RWPE1 (cell line): ENCODE data around the gene MYOG.

Source experiments
- CTCF ChIA-PET: fragments of 350-600 bp; sonication (Branson Sonifier 250); formaldehyde crosslinking; extraction: SDS; loops from one replicate; lab custom pipeline; 2021; lab: Yijun Ruan, JAX
- POLR2A ChIA-PET: fragments of 400-600 bp; formaldehyde crosslinking; extraction: SDS; loops from one replicate; lab custom pipeline; 2020; ENCODE audit warnings: antibody characterized with exemption; ENCODE audit not compliant: low non-redundant PET; lab: Yijun Ruan, JAX
- DNase-seq: peaks from one replicate; pipeline ENCODE4 v3.0.0; 2012; ENCODE audit warnings: low spot score
- H3K27ac ChIP-seq: fragments of 450-650 bp; 2 replicates; pipeline ENCODE4 v1.5.1; 2017
- TF ChIP-seq, protein P1 (sequence below): fragments of 450-650 bp; conservative IDR thresholded peaks from 2 replicates; pipeline ENCODE4 v1.5.1; 2017; ENCODE audit warnings: low read depth, mild to moderate bottlenecking

Gene MYOG

DNA sequence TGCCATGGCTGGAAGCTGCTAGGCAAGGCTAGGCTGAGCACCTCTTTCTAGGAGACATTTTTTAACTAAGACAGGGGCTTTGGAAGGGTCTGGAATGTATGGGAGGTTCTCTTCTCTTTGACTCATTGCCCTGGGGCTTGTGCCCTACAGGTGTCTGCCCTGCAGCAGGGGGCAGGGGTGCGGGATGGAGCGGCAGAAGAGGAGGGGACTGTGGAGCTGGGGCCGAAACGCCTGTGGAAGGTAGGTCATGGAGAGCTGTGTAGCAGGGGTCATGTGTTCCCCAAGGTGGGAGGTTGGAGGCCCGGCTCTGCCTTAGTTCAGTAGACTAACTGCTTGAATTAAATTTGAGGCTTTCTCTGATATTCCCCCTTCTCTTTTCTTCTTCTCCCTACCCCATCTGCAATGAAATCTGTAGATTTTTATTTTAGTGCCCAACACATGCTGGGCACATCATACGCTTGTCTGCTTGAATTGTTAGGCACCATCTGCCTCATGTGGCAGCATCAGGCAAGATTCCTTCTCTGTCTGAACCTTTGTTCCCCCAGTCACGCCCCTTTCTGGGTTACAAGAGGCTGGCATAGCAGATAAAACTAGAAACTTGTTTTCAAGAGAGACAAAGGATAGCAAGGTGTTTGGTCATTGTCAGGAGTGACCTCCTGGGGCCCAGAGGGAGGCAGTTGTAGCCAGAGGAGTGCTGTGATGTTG is 41.1 kb downstream of the MYOG start:
- DNase-seq: no peak
- TF ChIP-seq, protein P1, sequence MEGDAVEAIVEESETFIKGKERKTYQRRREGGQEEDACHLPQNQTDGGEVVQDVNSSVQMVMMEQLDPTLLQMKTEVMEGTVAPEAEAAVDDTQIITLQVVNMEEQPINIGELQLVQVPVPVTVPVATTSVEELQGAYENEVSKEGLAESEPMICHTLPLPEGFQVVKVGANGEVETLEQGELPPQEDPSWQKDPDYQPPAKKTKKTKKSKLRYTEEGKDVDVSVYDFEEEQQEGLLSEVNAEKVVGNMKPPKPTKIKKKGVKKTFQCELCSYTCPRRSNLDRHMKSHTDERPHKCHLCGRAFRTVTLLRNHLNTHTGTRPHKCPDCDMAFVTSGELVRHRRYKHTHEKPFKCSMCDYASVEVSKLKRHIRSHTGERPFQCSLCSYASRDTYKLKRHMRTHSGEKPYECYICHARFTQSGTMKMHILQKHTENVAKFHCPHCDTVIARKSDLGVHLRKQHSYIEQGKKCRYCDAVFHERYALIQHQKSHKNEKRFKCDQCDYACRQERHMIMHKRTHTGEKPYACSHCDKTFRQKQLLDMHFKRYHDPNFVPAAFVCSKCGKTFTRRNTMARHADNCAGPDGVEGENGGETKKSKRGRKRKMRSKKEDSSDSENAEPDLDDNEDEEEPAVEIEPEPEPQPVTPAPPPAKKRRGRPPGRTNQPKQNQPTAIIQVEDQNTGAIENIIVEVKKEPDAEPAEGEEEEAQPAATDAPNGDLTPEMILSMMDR: no peak
- no peak overlapping the region for H3K27ac ChIP-seq
- ChIA-PET POLR2A (no interaction called here), CTCF (interaction anchor here (0.7 to 3.2 kb wide), 5 partner anchors 56 to 223 kb away, joined by 3 to 28 read pairs (median 4); no protein-coding TSS in a partner anchor)

DNA sequence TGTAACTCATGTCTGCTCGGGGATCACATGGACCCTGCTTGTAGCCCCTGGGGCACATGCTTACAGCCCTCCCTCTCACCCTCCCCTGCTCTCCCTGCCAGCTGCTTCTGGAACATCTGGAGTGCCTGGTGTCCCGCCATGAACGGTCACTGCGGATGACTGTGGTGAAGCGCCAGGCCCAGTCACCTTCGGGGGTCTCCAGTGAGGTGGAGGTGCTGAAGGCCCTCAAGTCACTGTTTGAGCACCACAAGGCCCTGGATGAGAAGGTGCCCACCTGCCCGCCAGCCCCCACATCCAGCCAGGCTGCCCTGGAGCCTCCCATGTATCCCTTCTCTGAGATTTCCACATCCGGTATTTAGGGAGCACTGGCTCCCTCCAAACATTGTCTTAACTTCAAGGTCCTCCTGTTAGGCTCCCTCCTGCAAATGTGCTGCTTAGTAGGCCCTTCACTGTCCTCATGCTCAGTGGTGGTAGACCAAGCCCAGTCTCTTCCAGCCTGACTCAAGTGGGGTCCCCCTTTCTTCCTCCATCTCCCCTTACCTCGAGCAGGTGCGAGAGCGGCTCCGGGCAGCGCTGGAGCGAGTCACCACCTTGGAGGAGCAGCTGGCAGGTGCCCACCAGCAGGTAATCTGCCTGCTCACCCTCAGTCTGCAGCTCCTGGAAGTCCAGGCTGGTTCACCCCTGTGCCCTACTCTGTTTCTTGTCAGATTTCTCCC is 41.8 kb downstream of the MYOG start:
- TF ChIP-seq, protein P1: no peak
- CTCF ChIA-PET: interaction anchor here (0.7 to 3.2 kb wide), 6 partner anchors 128 to 229 kb away, joined by 3 to 28 read pairs (median 4); no protein-coding TSS in a partner anchor
- POLR2A ChIA-PET: no interaction called here
- H3K27ac ChIP-seq: no peak overlapping the region
- DNase-seq: no peak

DNA sequence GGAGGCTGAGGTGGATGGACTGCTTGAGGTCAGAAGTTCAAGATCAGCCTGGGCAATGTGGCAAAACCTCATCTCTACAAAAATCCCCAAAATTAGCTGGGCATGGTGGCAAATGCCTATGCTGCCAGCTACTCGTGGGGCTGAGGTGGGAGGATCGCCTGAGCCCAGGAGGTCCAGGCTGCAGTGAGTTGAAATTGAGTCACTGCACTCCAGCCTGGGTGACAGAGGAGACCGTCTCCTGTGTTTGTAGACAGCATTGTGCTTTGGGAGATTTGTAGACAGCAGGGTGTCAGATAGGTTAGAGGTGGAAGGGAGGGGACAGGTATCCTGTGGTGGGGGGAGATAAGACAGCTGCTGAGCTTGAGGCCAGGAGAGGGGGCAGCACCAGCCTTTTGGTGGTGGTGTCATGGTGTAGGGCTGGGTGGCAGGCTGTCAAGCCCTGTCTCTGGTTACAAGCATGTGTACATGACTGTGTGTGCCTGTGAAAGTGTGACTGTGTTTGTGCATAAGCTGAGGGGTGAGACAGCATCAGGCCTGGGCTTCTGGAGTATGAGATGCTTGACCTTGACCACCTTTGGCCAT is 44.4 kb downstream of the MYOG start:
- TF ChIP-seq, protein P1: no peak
- ChIA-PET CTCF (interaction anchor here (0.6 to 6.6 kb wide), 10 partner anchors 8 to 228 kb away, joined by 3 to 197 read pairs (median 26); partner anchors contain the start of genes ADORA1 and MYBPH), POLR2A (no interaction called here)
- DNase-seq: no peak
- H3K27ac ChIP-seq: no peak overlapping the region

DNA sequence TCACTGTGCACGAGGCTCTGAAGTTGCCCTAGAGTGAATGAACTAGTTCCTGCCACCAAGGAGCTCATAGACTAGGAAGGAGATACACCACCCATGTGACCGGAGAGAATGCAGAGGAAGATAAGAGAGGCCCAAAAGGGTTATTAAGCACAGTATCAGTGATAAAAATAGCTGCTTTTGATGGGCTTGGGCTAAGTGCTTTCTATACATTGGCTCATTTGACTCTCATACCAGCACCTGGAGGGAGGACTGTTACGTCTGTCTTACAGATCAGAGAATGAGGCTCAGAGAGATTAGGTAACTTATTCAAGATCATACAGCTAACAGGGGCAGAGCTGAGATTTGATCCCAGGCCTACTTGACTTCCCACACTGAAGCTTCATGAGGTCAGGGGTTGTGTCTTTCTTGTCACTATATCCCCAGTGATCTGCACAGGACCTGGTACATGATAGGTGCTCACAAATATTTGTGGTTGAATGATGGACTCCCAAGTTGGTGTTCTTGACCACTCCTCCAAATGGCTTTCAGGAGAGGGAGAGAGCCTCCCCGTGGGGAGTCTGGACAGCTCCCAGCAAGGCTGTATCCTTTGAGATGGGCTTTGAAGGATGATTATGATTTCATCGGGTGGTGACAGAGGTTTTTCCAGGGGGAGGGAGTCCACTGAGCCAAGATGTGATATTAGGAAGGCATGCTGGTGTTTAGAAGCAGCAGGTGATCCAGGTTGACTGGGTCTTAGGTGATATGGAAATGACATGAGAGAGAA is 45.1 kb downstream of the MYOG start:
- POLR2A ChIA-PET: no interaction called here
- CTCF ChIA-PET: interaction anchor here (0.6 to 6.6 kb wide), 24 partner anchors 9 to 1095 kb away, joined by 3 to 197 read pairs (median 9); partner anchors contain the start of genes ADORA1, MYBPH and PPFIA4
- H3K27ac ChIP-seq: no peak overlapping the region
- TF ChIP-seq, protein P1: no peak
- DNase-seq: no peak

DNA sequence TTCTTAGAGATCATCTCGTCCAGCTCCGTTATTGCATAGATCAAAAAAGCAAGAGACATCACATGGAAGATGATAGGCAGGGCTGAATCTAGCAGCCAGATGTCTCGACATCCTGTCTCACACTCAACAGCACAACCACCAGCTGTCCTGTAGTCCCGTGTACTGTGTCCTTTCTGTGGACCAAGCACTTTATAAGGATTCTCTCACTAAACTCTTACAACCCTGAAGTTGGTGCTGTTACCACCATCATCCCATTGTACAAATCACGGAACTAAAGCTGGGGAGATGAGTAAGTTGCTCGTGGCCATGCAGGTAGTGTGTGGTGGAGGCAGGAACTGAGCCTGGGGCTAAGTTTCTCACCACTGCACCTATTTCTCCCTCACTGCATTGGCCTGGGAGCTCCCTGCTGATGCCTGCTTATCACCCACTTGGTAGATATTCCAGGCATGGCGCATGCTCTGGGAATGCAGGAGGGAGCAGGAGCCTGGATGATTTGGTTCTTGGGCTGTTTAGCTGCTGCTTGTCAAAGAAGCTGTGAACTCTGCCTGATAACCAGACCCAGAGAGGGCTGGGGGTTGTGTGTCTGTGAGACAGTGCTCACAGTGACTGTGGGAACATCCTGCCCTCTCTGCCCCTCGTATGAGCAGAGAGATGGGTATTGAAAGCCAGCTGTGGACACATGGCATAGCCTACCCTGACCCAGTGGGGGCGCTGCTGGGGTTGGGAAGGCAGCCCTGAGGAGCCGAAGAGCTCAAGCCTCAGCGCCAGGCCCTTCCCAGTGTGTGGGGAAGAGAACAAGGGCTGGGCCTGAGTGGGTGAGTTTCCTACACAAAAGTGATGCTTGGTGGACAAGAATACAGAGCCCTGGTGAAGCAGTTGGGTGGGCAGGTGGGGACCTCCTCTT is 46.0 kb downstream of the MYOG start:
- TF ChIP-seq, protein P1: peak; percentile 63; the same call in 1 of the 2 replicates
- H3K27ac ChIP-seq: no peak overlapping the region
- no peak for DNase-seq
- ChIA-PET POLR2A (no interaction called here), CTCF (interaction anchor here (0.6 to 6.6 kb wide), 53 partner anchors 10 to 1221 kb away, joined by 3 to 197 read pairs (median 6); partner anchors contain the start of genes ADORA1, MYBPH, PPFIA4 and TMEM183A)
